Hematopoietic multipotent progenitor cell treated with erythropoietin and hydrocortisone succinate and interleukin-3 and kit ligand, for 15 days (in vitro differentiated cells): ENCODE data around the gene HAAO.
"Not testable (repeated sequence)": the region's sequence is repeated elsewhere in the genome, so short reads cannot be mapped to it uniquely, and the experiment has no call there.

Experiments
- DNase-seq: peaks from one replicate; pipeline ENCODE4 v3.0.0-alpha.2; 2015; ENCODE audit warnings: low spot score

The HAAO gene

GRCh38 chr2:42792583-42793333 lies at the start of gene HAAO:
HAAO (minus strand) TSS chr2:42792583; CDS start chr2:42792536, 47 bp downstream.
- DNase-seq = no peak

GRCh38 chr2:42841344-42841743 lies 49.0 kb upstream of the HAAO start:
- no peak for DNase-seq

- no peak for DNase-seq
Observed at GRCh38 chr2:42840760-42841159, 48.4 kb upstream of the HAAO start.

- no peak for DNase-seq
Observed at GRCh38 chr2:42839809-42840501, 47.6 kb upstream of the HAAO start.

- no peak for DNase-seq
Observed at GRCh38 chr2:42838133-42838532, 45.8 kb upstream of the HAAO start.

- no peak for DNase-seq
Observed at GRCh38 chr2:42835577-42836371, 43.4 kb upstream of the HAAO start.

GRCh38 chr2:42834161-42834560 lies 41.8 kb upstream of the HAAO start:
- DNase-seq = no peak

- no peak for DNase-seq
Observed at GRCh38 chr2:42832289-42832634, 39.9 kb upstream of the HAAO start.

- DNase-seq = not testable (repeated sequence)
Observed at GRCh38 chr2:42831575-42832288, 39.3 kb upstream of the HAAO start.

- DNase-seq = no peak
Observed at GRCh38 chr2:42830922-42831574, 38.7 kb upstream of the HAAO start.

- DNase-seq = no peak
Observed at GRCh38 chr2:42829671-42830440, 37.5 kb upstream of the HAAO start.

GRCh38 chr2:42828487-42829425 lies 36.4 kb upstream of the HAAO start:
- peak; percentile 76 for DNase-seq

GRCh38 chr2:42827647-42828486 lies 35.5 kb upstream of the HAAO start:
- DNase-seq = peak; percentile 83

- no peak for DNase-seq
Observed at GRCh38 chr2:42826231-42826630, 33.8 kb upstream of the HAAO start.

- DNase-seq = no peak
Observed at GRCh38 chr2:42824454-42824807, 32.0 kb upstream of the HAAO start.

- no peak for DNase-seq
Observed at GRCh38 chr2:42823744-42824453, 31.5 kb upstream of the HAAO start.

- no peak for DNase-seq
Observed at GRCh38 chr2:42819160-42819559, 26.8 kb upstream of the HAAO start.

GRCh38 chr2:42815726-42816125 lies 23.3 kb upstream of the HAAO start:
- DNase-seq = no peak
